ENCODE measurements around the gene CADPS2. TPM values are rescaled to one million over a fixed set of nuclear protein-coding genes. Genes with fewer than 3 reads are reported as not detected.

Gene CADPS2
- total RNA-seq, 1 donor from 2014 or later, result 4.3 TPM

- no peaks in the 10 kb centered on the region for H3K36me3 Mint-ChIP-seq (ENCODE audit: insufficient read depth)
- no peak for DNase-seq (ENCODE audit: low spot score, unreplicated experiment)
- no peak overlapping the region for H3K27ac Mint-ChIP-seq
- no peak overlapping the region for H3K4me3 Mint-ChIP-seq (ENCODE audit: low read depth)
- H3K4me1 Mint-ChIP-seq (ENCODE audit: low read depth), result peaks cover 3% of the 10 kb centered on the region
- H3K9me3 Mint-ChIP-seq (ENCODE audit: low read depth), result no peaks in the 10 kb centered on the region
- TF ChIP-seq, protein P1, sequence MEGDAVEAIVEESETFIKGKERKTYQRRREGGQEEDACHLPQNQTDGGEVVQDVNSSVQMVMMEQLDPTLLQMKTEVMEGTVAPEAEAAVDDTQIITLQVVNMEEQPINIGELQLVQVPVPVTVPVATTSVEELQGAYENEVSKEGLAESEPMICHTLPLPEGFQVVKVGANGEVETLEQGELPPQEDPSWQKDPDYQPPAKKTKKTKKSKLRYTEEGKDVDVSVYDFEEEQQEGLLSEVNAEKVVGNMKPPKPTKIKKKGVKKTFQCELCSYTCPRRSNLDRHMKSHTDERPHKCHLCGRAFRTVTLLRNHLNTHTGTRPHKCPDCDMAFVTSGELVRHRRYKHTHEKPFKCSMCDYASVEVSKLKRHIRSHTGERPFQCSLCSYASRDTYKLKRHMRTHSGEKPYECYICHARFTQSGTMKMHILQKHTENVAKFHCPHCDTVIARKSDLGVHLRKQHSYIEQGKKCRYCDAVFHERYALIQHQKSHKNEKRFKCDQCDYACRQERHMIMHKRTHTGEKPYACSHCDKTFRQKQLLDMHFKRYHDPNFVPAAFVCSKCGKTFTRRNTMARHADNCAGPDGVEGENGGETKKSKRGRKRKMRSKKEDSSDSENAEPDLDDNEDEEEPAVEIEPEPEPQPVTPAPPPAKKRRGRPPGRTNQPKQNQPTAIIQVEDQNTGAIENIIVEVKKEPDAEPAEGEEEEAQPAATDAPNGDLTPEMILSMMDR (IDR thresholded peaks at IDR 0.05; ENCODE audit: unreplicated experiment), result no peak
- H3K27me3 Mint-ChIP-seq, result no peaks in the 10 kb centered on the region
These were observed 332.5 kb downstream of the CADPS2 start for GRCh38 chr7:122553761-122554160.

DNA sequence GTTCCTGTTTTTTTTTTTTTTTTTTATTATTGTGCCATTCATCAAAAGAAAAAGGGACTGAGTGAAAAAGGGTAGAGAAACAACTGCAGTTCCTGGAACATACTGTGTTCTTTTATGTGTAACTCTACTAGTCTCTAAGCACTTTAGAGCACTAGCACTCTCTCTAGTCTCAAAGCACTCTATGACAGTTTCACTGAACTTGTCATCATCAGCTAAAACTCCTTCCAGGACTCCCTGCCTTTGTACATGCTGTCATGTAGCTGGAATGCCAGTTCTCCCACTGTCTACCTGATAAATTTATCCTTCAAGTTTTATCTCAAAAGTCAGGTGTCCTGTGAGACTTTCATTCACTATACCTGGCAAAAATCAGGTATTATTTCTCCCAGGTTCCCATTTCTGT is 333.5 kb downstream of the CADPS2 start:
- DNase-seq (ENCODE audit: low spot score, unreplicated experiment), result no peak
- Mint-ChIP-seq H3K27ac (no peak overlapping the region), H3K36me3 (ENCODE audit: insufficient read depth) (no peaks in the 10 kb centered on the region), H3K4me1 (ENCODE audit: low read depth) (peaks cover 3% of the 10 kb centered on the region), H3K4me3 (ENCODE audit: low read depth) (no peak overlapping the region), H3K27me3 (no peaks in the 10 kb centered on the region), H3K9me3 (ENCODE audit: low read depth) (no peaks in the 10 kb centered on the region)
- TF ChIP-seq, protein P1 (IDR thresholded peaks at IDR 0.05; ENCODE audit: unreplicated experiment), result no peak

- H3K36me3 Mint-ChIP-seq (ENCODE audit: insufficient read depth), result no peaks in the 10 kb centered on the region
- no peaks in the 10 kb centered on the region for H3K27me3 Mint-ChIP-seq
- H3K4me3 Mint-ChIP-seq (ENCODE audit: low read depth), result no peak overlapping the region
- no peaks in the 10 kb centered on the region for H3K4me1 Mint-ChIP-seq (ENCODE audit: low read depth)
- TF ChIP-seq, protein P1 (IDR thresholded peaks at IDR 0.05; ENCODE audit: unreplicated experiment), result peak; percentile 39
- no peak for DNase-seq (ENCODE audit: low spot score, unreplicated experiment)
- H3K9me3 Mint-ChIP-seq (ENCODE audit: low read depth), result no peaks in the 10 kb centered on the region
- no peak overlapping the region for H3K27ac Mint-ChIP-seq
These were observed 335.7 kb downstream of the CADPS2 start for GRCh38 chr7:122550545-122550944.

- H3K4me1 Mint-ChIP-seq (ENCODE audit: low read depth), result no peaks in the 10 kb centered on the region
- TF ChIP-seq, protein P1 (IDR thresholded peaks at IDR 0.05; ENCODE audit: unreplicated experiment), result no peak
- no peak overlapping the region for H3K4me3 Mint-ChIP-seq (ENCODE audit: low read depth)
- H3K27ac Mint-ChIP-seq, result no peak overlapping the region
- DNase-seq (ENCODE audit: low spot score, unreplicated experiment), result no peak
- H3K27me3 Mint-ChIP-seq, result no peaks in the 10 kb centered on the region
- no peaks in the 10 kb centered on the region for H3K36me3 Mint-ChIP-seq (ENCODE audit: insufficient read depth)
- H3K9me3 Mint-ChIP-seq (ENCODE audit: low read depth), result no peaks in the 10 kb centered on the region
These were observed 336.7 kb downstream of the CADPS2 start for GRCh38 chr7:122549578-122549977.

DNA sequence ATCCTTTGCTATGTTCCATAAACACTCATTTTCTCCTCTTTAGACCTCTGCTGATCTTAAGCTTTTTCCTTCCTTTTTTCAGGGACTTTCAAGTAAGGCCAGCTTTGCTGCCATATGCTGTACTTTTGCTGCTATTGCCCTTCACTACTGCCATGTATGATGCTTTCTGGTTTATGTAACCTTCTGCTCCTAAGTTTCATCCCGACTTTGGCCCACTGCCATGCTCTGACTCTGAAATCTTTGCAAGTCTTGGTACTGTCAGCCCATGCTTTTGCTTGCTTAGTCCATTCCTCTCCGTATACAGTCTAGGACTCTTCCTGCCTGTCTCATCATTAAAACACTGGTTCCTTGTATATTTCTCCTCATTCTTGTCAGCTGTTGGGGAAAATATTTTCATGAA is 339.8 kb downstream of the CADPS2 start:
- no peaks in the 10 kb centered on the region for H3K36me3 Mint-ChIP-seq (ENCODE audit: insufficient read depth)
- no peaks in the 10 kb centered on the region for H3K27me3 Mint-ChIP-seq
- TF ChIP-seq, protein P1 (IDR thresholded peaks at IDR 0.05; ENCODE audit: unreplicated experiment), result no peak
- DNase-seq (ENCODE audit: low spot score, unreplicated experiment), result no peak
- H3K4me1 Mint-ChIP-seq (ENCODE audit: low read depth), result no peaks in the 10 kb centered on the region
- H3K27ac Mint-ChIP-seq, result no peak overlapping the region
- H3K9me3 Mint-ChIP-seq (ENCODE audit: low read depth), result no peaks in the 10 kb centered on the region
- no peak overlapping the region for H3K4me3 Mint-ChIP-seq (ENCODE audit: low read depth)

Data from progenitor cell of endocrine pancreas (in vitro differentiated cells).